Activated naive CD4-positive, alpha-beta T cell treated with anti-CD3 and anti-CD28 coated beads, Interleukin-2, amount 50 U/mL, for 72 hours (primary cell): ENCODE data around the gene ALPL. TPM values are rescaled to one million over a fixed set of nuclear protein-coding genes. Genes with fewer than 3 reads are reported as not detected.
"Not testable (repeated sequence)": the region's sequence is repeated elsewhere in the genome, so short reads cannot be mapped to it uniquely, and the experiment has no call there.

Source experiments
- ATAC-seq, 2 donors: fragments of 150-1000 bp; cut with Tn5 transposase; 2 replicates each; pipeline ENCODE4 v1.10.0; 2021; ENCODE audit warnings: mild to moderate bottlenecking in 2 of 2, moderate library complexity in 2 of 2
- DNase-seq, 2 donors: peaks; one replicate each; pipeline ENCODE4 v3.0.0; 2021 to 2022; ENCODE audit warnings: low spot score in 2 of 2
- H3K27ac Mint-ChIP-seq, 2 donors: one replicate each; pipeline ENCODE4 v1.8.0; 2022; ENCODE audit warnings: mild to moderate bottlenecking in 2 of 2, mixed read lengths in 2 of 2
- H3K36me3 Mint-ChIP-seq, 2 donors: one replicate each; pipeline ENCODE4 v1.8.0; 2022; ENCODE audit warnings: mixed read lengths in 2 of 2
- H3K9me3 Mint-ChIP-seq, 2 donors: one replicate each; pipeline ENCODE4 v1.8.0; 2022; ENCODE audit warnings: mixed read lengths in 2 of 2
- total RNA-seq, 2 donors: library from RNA; stranded (reverse); gene quantifications; one replicate each; pipeline ENCODE4 v1.2.3, GENCODE V29; 2022

The ALPL gene
- total RNA-seq: not detected

GRCh38 chr1:21509351-21510112 is at the start of gene ALPL:
ALPL (plus strand) TSS chr1:21509423; CDS start chr1:21554082, 44,659 bp downstream.
- H3K27ac Mint-ChIP-seq: no peak within 1 kb of the TSS
- peak in 1 of 2 donors; percentile 42 for ATAC-seq
- H3K36me3 Mint-ChIP-seq: no peaks in the 10 kb centered on the region
- H3K9me3 Mint-ChIP-seq: no peaks in the 10 kb centered on the region
- no peak for DNase-seq

GRCh38 chr1:21465127-21465526 is 44.1 kb upstream of the ALPL start:
- ATAC-seq, H3K9me3 Mint-ChIP-seq, H3K27ac Mint-ChIP-seq, DNase-seq, H3K36me3 Mint-ChIP-seq: not testable (repeated sequence)

GRCh38 chr1:21467946-21468345 is 41.3 kb upstream of the ALPL start:
- DNase-seq, H3K27ac Mint-ChIP-seq, ATAC-seq, H3K36me3 Mint-ChIP-seq, H3K9me3 Mint-ChIP-seq: not testable (repeated sequence)

- peak in 1 of 2 donors; percentile 12 for DNase-seq
- Mint-ChIP-seq H3K36me3 (no peaks in the 10 kb centered on the region), H3K27ac (no peak overlapping the region)
Measured at GRCh38 chr1:21468599-21468998, 40.6 kb upstream of the ALPL start.

GRCh38 chr1:21469581-21469980 is 39.6 kb upstream of the ALPL start:
- no peak overlapping the region for H3K27ac Mint-ChIP-seq
- ATAC-seq (no peak), DNase-seq (no peak)
- no peaks in the 10 kb centered on the region for H3K9me3 Mint-ChIP-seq
- no peaks in the 10 kb centered on the region for H3K36me3 Mint-ChIP-seq

More at GRCh38 chr1:21468599-21468998, 40.6 kb upstream of the ALPL start:
- no peaks in the 10 kb centered on the region for H3K9me3 Mint-ChIP-seq
- ATAC-seq: no peak

GRCh38 chr1:21472861-21473260 is 36.4 kb upstream of the ALPL start:
- H3K9me3 Mint-ChIP-seq: no peaks in the 10 kb centered on the region
- no peak for DNase-seq
- no peak overlapping the region for H3K27ac Mint-ChIP-seq
- no peak for ATAC-seq
- no peaks in the 10 kb centered on the region for H3K36me3 Mint-ChIP-seq

- Mint-ChIP-seq H3K9me3 (no peaks in the 10 kb centered on the region), H3K27ac (no peak overlapping the region), H3K36me3 (peaks cover 0 to 9% of the 10 kb centered on the region in 2 donors)
- no peak for DNase-seq
- ATAC-seq: no peak
Measured at GRCh38 chr1:21478356-21478755, 30.9 kb upstream of the ALPL start.

GRCh38 chr1:21483881-21484280 is 25.3 kb upstream of the ALPL start:
- DNase-seq, H3K9me3 Mint-ChIP-seq, H3K36me3 Mint-ChIP-seq, ATAC-seq, H3K27ac Mint-ChIP-seq: not testable (repeated sequence)

GRCh38 chr1:21489146-21489545 is 20.1 kb upstream of the ALPL start:
- ATAC-seq: no peak
- no peaks in the 10 kb centered on the region for H3K36me3 Mint-ChIP-seq
- no peak for DNase-seq
- no peak overlapping the region for H3K27ac Mint-ChIP-seq
- H3K9me3 Mint-ChIP-seq: peaks cover 0 to 3% of the 10 kb centered on the region in 2 donors

GRCh38 chr1:21490774-21491487 is 18.3 kb upstream of the ALPL start:
- peak in 1 of 2 donors; percentile 45 for DNase-seq
- no peak overlapping the region for H3K27ac Mint-ChIP-seq
- ATAC-seq: peak; percentile 73 to 79

GRCh38 chr1:21491488-21492355 is 17.5 kb upstream of the ALPL start:
- Mint-ChIP-seq H3K9me3 (peaks cover 0 to 3% of the 10 kb centered on the region in 2 donors), H3K36me3 (no peaks in the 10 kb centered on the region), H3K27ac (no peak overlapping the region)
- ATAC-seq (no peak), DNase-seq (no peak)

More at GRCh38 chr1:21490774-21491487, 18.3 kb upstream of the ALPL start:
- Mint-ChIP-seq H3K9me3 (peaks cover 0 to 3% of the 10 kb centered on the region in 2 donors), H3K36me3 (no peaks in the 10 kb centered on the region)

- H3K36me3 Mint-ChIP-seq: no peaks in the 10 kb centered on the region
- H3K9me3 Mint-ChIP-seq: peaks cover 0 to 3% of the 10 kb centered on the region in 2 donors
- no peak overlapping the region for H3K27ac Mint-ChIP-seq
Measured at GRCh38 chr1:21492356-21492625, 16.9 kb upstream of the ALPL start.

GRCh38 chr1:21494196-21494595 is 15.0 kb upstream of the ALPL start:
- ATAC-seq: no peak
- DNase-seq: no peak
- Mint-ChIP-seq H3K27ac (no peak overlapping the region), H3K9me3 (no peaks in the 10 kb centered on the region), H3K36me3 (no peaks in the 10 kb centered on the region)

More at GRCh38 chr1:21492356-21492625, 16.9 kb upstream of the ALPL start:
- ATAC-seq (no peak), DNase-seq (no peak)

GRCh38 chr1:21495225-21495820 is 13.9 kb upstream of the ALPL start:
- Mint-ChIP-seq H3K9me3 (no peaks in the 10 kb centered on the region), H3K27ac (no peak overlapping the region), H3K36me3 (no peaks in the 10 kb centered on the region)
- no peak for DNase-seq
- no peak for ATAC-seq

- Mint-ChIP-seq H3K36me3 (no peaks in the 10 kb centered on the region), H3K9me3 (no peaks in the 10 kb centered on the region), H3K27ac (no peak overlapping the region)
- ATAC-seq (no peak), DNase-seq (no peak)
Measured at GRCh38 chr1:21496063-21496462, 13.2 kb upstream of the ALPL start.

- H3K9me3 Mint-ChIP-seq: no peaks in the 10 kb centered on the region
- no peak overlapping the region for H3K27ac Mint-ChIP-seq
- DNase-seq (no peak), ATAC-seq (no peak)
- no peaks in the 10 kb centered on the region for H3K36me3 Mint-ChIP-seq
Measured at GRCh38 chr1:21496886-21497285, 12.3 kb upstream of the ALPL start.
